Measurements from ENCODE around the gene IRF5. TPM values are rescaled to one million over a fixed set of nuclear protein-coding genes. Genes with fewer than 3 reads are reported as not detected.
"Not testable (repeated sequence)": the region's sequence is repeated elsewhere in the genome, so short reads cannot be mapped to it uniquely, and the experiment has no call there.

IRF5 gene
- total and polyA plus RNA-seq, 9 donors: 1.6 to 3.5 (median 2.5) TPM

DNA sequence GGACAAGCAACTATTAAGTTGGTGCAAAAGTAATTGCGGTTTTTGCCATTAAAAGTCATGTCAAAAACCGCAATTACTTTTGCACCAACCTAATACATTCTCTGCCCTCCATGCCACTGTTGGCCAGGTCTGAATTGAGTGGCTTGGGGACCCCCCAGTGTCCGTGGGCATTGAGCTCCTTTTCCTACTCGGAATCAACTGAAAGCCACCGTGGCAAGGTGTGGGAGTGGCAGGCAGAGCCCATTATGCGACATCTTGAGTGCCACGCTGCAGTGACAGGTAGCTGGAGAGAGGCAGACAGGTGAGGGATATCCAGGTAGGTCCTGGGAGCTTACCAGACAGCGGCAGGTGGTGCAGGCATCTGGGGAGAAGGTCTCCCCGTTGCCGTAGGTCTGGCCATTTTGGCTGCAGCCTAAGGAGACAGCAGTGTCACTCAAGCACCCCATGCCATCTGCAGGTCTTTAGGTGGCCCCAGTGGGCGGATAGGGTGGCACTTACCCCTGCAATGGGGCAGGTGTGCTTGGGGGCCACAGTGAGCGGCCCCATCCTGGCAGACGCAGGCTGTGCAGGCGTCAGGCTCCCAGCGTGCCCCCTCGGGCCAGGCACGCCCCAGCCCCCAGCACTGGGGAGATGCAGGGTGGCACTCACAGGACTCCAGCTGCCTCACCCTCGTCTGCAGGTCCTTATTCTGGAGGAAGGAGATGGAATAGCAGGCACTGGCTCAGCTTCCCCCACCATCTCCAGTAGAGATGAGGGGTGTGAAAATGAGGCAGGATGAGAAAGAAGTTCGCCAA is 30.8 kb upstream of the IRF5 start:
- H3K4me3 ChIP-seq (ENCODE audit: low read length): no peak overlapping the region
- no peaks in the 10 kb centered on the region for H3K36me3 ChIP-seq (ENCODE audit: control insufficient read depth, insufficient read depth, low read length)
- no peaks in the 10 kb centered on the region for H3K9me3 ChIP-seq (replicated peaks; ENCODE audit: control insufficient read depth, low read depth, low read length)
- peaks cover 21% of the 10 kb centered on the region for H3K4me1 ChIP-seq (ENCODE audit: control insufficient read depth, insufficient read depth, low read length)
- H3K27ac ChIP-seq (ENCODE audit: low read length): no peak overlapping the region
- WGBS (ENCODE audit: insufficient coverage): 92% methylated on average over 11 of the region's 19 CpGs
- DNase-seq: no peak
- H3K27me3 ChIP-seq (ENCODE audit: control insufficient read depth, insufficient read depth, low read length): peaks cover 44% of the 10 kb centered on the region

DNA sequence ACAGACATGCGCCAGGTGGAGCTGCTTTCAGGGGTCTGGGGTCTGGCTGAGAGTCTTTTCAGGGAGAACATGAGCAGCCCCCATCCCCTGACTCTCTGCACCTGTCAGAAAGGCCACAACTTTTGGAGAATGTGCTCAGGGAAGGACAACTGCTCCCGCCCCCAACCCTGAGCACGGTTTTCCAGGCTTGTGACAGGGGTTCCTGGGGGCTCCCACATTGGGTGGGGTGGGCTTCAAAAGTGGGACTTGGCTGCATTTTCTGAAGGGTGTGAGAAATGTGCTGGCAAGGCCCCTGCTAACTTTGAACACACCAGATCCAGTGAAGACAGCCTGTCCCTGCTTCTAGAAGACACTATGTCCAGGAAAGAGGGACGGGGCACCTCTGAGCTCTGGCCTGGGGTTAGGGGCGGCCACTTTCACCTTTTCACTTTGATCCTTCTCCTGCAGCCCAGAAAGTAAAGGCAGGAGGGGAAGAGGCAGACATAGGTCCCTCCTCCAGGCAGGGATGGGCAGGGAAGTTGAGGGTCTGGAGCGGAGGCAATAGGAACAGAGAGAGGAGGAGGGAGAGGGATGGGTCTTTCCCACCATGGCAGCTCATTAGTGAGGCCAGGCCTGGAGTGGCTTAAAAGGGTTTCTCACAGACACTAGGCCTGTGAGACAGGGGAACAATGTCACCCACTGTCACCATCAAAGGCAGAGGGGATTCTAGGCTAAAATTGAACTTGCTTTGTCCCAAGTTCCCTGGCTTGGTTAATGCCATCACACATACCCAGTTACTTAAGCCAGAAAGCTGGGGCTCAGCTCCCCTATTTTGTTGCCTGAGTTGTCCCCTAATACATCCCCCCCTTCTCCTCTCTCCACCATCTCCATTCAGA is 28.7 kb upstream of the IRF5 start:
- Histone ChIP-seq H3K36me3 (ENCODE audit: control insufficient read depth, insufficient read depth, low read length) (no peaks in the 10 kb centered on the region), H3K4me1 (ENCODE audit: control insufficient read depth, insufficient read depth, low read length) (peaks cover 21% of the 10 kb centered on the region), H3K4me3 (ENCODE audit: low read length) (no peak overlapping the region), H3K27me3 (ENCODE audit: control insufficient read depth, insufficient read depth, low read length) (peaks cover 49% of the 10 kb centered on the region), H3K9me3 (replicated peaks; ENCODE audit: control insufficient read depth, low read depth, low read length) (no peaks in the 10 kb centered on the region), H3K27ac (ENCODE audit: low read length) (no peak overlapping the region)
- no peak for DNase-seq
- WGBS (ENCODE audit: insufficient coverage): 77% methylated on average over 3 of the region's 6 CpGs

GRCh38 chr7:128909625-128910568 is 27.8 kb upstream of the IRF5 start:
- H3K27me3 ChIP-seq (ENCODE audit: control insufficient read depth, insufficient read depth, low read length): peaks cover 58% of the 10 kb centered on the region
- peak; percentile 31 for DNase-seq
- H3K27ac ChIP-seq (ENCODE audit: low read length): no peak overlapping the region
- H3K4me1 ChIP-seq (ENCODE audit: control insufficient read depth, insufficient read depth, low read length): peaks cover 21% of the 10 kb centered on the region
- no peaks in the 10 kb centered on the region for H3K9me3 ChIP-seq (replicated peaks; ENCODE audit: control insufficient read depth, low read depth, low read length)
- peak overlapping the region; percentile 28 for H3K4me3 ChIP-seq (ENCODE audit: low read length)
- WGBS (ENCODE audit: insufficient coverage): 9% methylated on average over 31 of the region's 42 CpGs
- H3K36me3 ChIP-seq (ENCODE audit: control insufficient read depth, insufficient read depth, low read length): no peaks in the 10 kb centered on the region

GRCh38 chr7:128910569-128910945 is 27.2 kb upstream of the IRF5 start, which contains the start of gene KCP:
TSS of gene KCP (minus strand) at chr7:128910709. CDS start at chr7:128910676, 33 bp downstream.
- Histone ChIP-seq H3K27ac (ENCODE audit: low read length) (peak within 1 kb of the TSS; percentile 57), H3K36me3 (ENCODE audit: control insufficient read depth, insufficient read depth, low read length) (no peaks in the 10 kb centered on the region), H3K27me3 (ENCODE audit: control insufficient read depth, insufficient read depth, low read length) (peaks cover 65% of the 10 kb centered on the region), H3K9me3 (replicated peaks; ENCODE audit: control insufficient read depth, low read depth, low read length) (no peaks in the 10 kb centered on the region), H3K4me3 (ENCODE audit: low read length) (peak within 1 kb of the TSS; percentile 28), H3K4me1 (ENCODE audit: control insufficient read depth, insufficient read depth, low read length) (peaks cover 23% of the 10 kb centered on the region)
- peak; percentile 28 for DNase-seq
- WGBS (ENCODE audit: insufficient coverage): 6% methylated on average over 31 of the region's 34 CpGs

- no peak overlapping the region for H3K4me3 ChIP-seq (ENCODE audit: low read length)
- 29% methylated on average over 4 of the region's 8 CpGs for WGBS (ENCODE audit: insufficient coverage)
- H3K27ac ChIP-seq (ENCODE audit: low read length): peak overlapping the region; percentile 57
- no peaks in the 10 kb centered on the region for H3K36me3 ChIP-seq (ENCODE audit: control insufficient read depth, insufficient read depth, low read length)
- peaks cover 72% of the 10 kb centered on the region for H3K27me3 ChIP-seq (ENCODE audit: control insufficient read depth, insufficient read depth, low read length)
- DNase-seq: peak; percentile 83
- H3K4me1 ChIP-seq (ENCODE audit: control insufficient read depth, insufficient read depth, low read length): peaks cover 24% of the 10 kb centered on the region
- no peaks in the 10 kb centered on the region for H3K9me3 ChIP-seq (replicated peaks; ENCODE audit: control insufficient read depth, low read depth, low read length)
Measured at GRCh38 chr7:128911423-128912031, 26.2 kb upstream of the IRF5 start.

GRCh38 chr7:128912281-128912680 is 25.4 kb upstream of the IRF5 start:
- H3K4me1 ChIP-seq (ENCODE audit: control insufficient read depth, insufficient read depth, low read length): peaks cover 24% of the 10 kb centered on the region
- WGBS (ENCODE audit: insufficient coverage): 90% methylated on average over 2 of the region's 3 CpGs
- no peaks in the 10 kb centered on the region for H3K9me3 ChIP-seq (replicated peaks; ENCODE audit: control insufficient read depth, low read depth, low read length)
- DNase-seq: no peak
- H3K36me3 ChIP-seq (ENCODE audit: control insufficient read depth, insufficient read depth, low read length): no peaks in the 10 kb centered on the region
- no peak overlapping the region for H3K4me3 ChIP-seq (ENCODE audit: low read length)
- no peak overlapping the region for H3K27ac ChIP-seq (ENCODE audit: low read length)
- peaks cover 79% of the 10 kb centered on the region for H3K27me3 ChIP-seq (ENCODE audit: control insufficient read depth, insufficient read depth, low read length)

DNA sequence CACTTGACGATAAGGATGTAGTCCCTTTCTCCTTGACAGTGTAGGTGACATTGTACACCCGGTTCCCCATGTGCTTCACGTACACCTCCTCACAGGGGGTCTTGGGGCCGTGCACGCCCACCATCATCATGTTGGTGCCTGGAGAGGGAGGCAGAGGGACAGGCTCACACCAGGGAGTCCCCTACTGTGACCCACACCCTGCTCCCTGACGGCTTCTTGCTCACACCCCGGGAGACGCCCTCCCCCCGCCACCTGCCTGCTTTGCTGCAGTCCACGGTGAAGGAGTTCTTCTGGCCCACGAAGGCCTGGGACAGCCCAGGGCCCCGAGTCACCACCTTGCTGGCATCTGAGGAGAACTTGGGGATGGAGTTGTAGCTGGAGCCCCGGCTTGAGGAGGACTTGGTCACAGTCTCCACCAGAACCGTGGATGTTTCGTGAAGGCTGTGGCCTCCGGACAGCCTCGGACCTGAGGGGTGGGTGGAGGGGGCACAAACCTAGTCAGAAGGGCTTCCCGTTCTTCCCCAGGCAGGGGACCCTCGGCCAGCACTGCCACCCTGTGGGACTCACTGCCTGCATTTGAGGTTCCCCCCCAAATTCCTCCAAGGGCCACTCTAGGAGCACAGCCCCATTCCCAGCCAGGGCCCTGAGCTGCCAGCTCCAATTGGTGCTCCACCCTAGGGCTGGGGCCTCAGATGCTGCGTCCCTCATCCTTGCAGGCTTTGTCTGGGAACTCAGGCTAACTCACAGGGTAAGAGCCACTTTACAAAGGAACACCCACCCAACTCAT is 24.8 kb upstream of the IRF5 start:
- not testable (repeated sequence) for H3K4me3 ChIP-seq (ENCODE audit: low read length); H3K9me3 ChIP-seq (replicated peaks; ENCODE audit: control insufficient read depth, low read depth, low read length); H3K36me3 ChIP-seq (ENCODE audit: control insufficient read depth, insufficient read depth, low read length); DNase-seq; H3K27ac ChIP-seq (ENCODE audit: low read length)
- 73% methylated on average over 2 of the region's 20 CpGs for WGBS (ENCODE audit: insufficient coverage)
- Histone ChIP-seq H3K27me3 (ENCODE audit: control insufficient read depth, insufficient read depth, low read length) (peaks cover 79% of the 10 kb centered on the region), H3K4me1 (ENCODE audit: control insufficient read depth, insufficient read depth, low read length) (peaks cover 24% of the 10 kb centered on the region)

DNA sequence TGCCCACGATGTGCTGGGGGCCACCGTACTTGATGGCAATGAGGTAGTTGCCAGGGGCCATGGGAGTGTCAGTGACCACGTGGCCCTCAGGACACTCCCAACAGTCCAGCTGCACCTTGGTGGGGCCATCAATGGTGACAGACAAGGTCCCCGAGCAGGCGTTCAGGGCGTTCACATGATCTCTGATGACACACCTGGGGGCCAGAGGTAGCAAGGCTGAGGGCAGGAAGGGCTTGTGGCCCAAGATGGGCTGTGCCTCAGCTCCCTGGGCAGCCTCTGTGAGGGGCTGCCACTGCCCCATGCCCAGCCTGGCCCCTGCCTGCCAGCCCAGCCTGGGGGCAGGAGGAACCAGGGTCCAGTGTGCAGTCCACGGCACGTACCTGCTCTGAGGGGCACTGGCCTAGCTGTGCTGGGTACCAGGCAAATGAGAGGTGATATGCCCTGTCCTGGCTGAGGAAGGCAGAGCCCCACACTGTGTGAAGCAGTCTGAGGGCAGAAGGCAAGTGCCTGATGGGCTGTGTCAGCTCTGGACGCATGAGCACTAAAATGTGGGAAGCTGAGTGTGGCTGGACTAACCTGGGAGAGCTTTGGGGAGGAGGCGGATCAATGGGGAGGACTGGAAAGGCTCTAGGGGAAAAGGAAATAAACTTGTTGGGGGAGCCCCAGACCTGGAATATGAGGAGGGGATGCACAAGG is 23.7 kb upstream of the IRF5 start:
- peaks cover 79% of the 10 kb centered on the region for H3K27me3 ChIP-seq (ENCODE audit: control insufficient read depth, insufficient read depth, low read length)
- H3K9me3 ChIP-seq (replicated peaks; ENCODE audit: control insufficient read depth, low read depth, low read length): no peaks in the 10 kb centered on the region
- 89% methylated on average over 10 of the region's 10 CpGs for WGBS (ENCODE audit: insufficient coverage)

More for the DNA sequence above, 23.7 kb upstream of the IRF5 start:
- Histone ChIP-seq H3K27ac (ENCODE audit: low read length) (no peak overlapping the region), H3K36me3 (ENCODE audit: control insufficient read depth, insufficient read depth, low read length) (no peaks in the 10 kb centered on the region), H3K4me3 (ENCODE audit: low read length) (no peak overlapping the region), H3K4me1 (ENCODE audit: control insufficient read depth, insufficient read depth, low read length) (peaks cover 24% of the 10 kb centered on the region)
- DNase-seq: no peak

All from muscle of leg (tissue), 11 donors.